GM18502 (cell line): ENCODE data around the gene TAOK1.
A peak's percentile ranks its signal among the peaks of the same experiment; 100 is the strongest.
"Not testable (repeated sequence)": the region's sequence is repeated elsewhere in the genome, so short reads cannot be mapped to it uniquely, and the experiment has no call there.

Experiments used
- ATAC-seq: cut with Tn5 transposase; IDR thresholded peaks from one replicate; pipeline ENCODE4 v1.9.1; 2021; ENCODE audit warnings: mild to moderate bottlenecking; ENCODE audit not compliant: unreplicated experiment, poor library complexity

Gene TAOK1

GRCh38 chr17:29389982-29390850 is at the start of gene TAOK1:
TAOK1 (plus strand) TSS chr17:29390363; CDS start chr17:29451549, 61,186 bp downstream.
- ATAC-seq, result peak; percentile 86

- ATAC-seq, result no peak
Measured at GRCh38 chr17:29341726-29342125, 48.4 kb upstream of the TAOK1 start.

- no peak for ATAC-seq
Measured at GRCh38 chr17:29342158-29342765, 47.9 kb upstream of the TAOK1 start.

GRCh38 chr17:29344201-29344856 is 45.8 kb upstream of the TAOK1 start:
- ATAC-seq, result no peak

- ATAC-seq, result no peak
Measured at GRCh38 chr17:29345066-29345465, 45.1 kb upstream of the TAOK1 start.

- not testable (repeated sequence) for ATAC-seq
Measured at GRCh38 chr17:29345470-29345869, 44.7 kb upstream of the TAOK1 start.

- no peak for ATAC-seq
Measured at GRCh38 chr17:29346462-29346861, 43.7 kb upstream of the TAOK1 start.

- ATAC-seq, result no peak
Measured at GRCh38 chr17:29347831-29348629, 42.1 kb upstream of the TAOK1 start.

GRCh38 chr17:29349409-29349808 is 40.8 kb upstream of the TAOK1 start:
- no peak for ATAC-seq

- no peak for ATAC-seq
Measured at GRCh38 chr17:29352146-29352545, 38.0 kb upstream of the TAOK1 start.

- no peak for ATAC-seq
Measured at GRCh38 chr17:29357232-29357631, 32.9 kb upstream of the TAOK1 start.

GRCh38 chr17:29357821-29358232 is 32.3 kb upstream of the TAOK1 start:
- ATAC-seq, result no peak

- ATAC-seq, result no peak
Measured at GRCh38 chr17:29358416-29358815, 31.7 kb upstream of the TAOK1 start.

- no peak for ATAC-seq
Measured at GRCh38 chr17:29359777-29360176, 30.4 kb upstream of the TAOK1 start.

GRCh38 chr17:29363716-29364115 is 26.4 kb upstream of the TAOK1 start:
- ATAC-seq, result no peak

- ATAC-seq, result no peak
Measured at GRCh38 chr17:29364691-29365090, 25.5 kb upstream of the TAOK1 start.

GRCh38 chr17:29368161-29368560 is 22.0 kb upstream of the TAOK1 start:
- ATAC-seq, result no peak

GRCh38 chr17:29368926-29369325 is 21.2 kb upstream of the TAOK1 start:
- ATAC-seq, result no peak

GRCh38 chr17:29369831-29370735 is 20.1 kb upstream of the TAOK1 start:
- ATAC-seq, result no peak
